Fibroblast of villous mesenchyme (primary cell): ENCODE measurements around the gene FPR1. TPM values are rescaled to one million over a fixed set of nuclear protein-coding genes. Genes with fewer than 3 reads are reported as not detected.

ENCODE experiments used
- DNase-seq: peaks from one replicate; pipeline ENCODE4 v3.0.0-alpha.2; 2010; ENCODE audit warnings: low read depth
- H3K4me3 ChIP-seq: 2 replicates; pipeline ENCODE4 v1.5.1; 2011; ENCODE audit warnings: low read depth, mild to moderate bottlenecking, low read length
- CTCF ChIP-seq: IDR thresholded peaks from 2 replicates; pipeline ENCODE4 v1.5.1; 2012; ENCODE audit warnings: low read depth, mild to moderate bottlenecking, low read length; ENCODE audit not compliant: insufficient read depth
- total RNA-seq: library from RNA; depleted of rRNA; stranded (reverse); fragments of >200 nt; gene quantifications from 2 replicates; pipeline ENCODE4 v1.2.3, GENCODE V29; 2012

The FPR1 gene
- total RNA-seq, 1 donor, result not detected

- H3K4me3 ChIP-seq, result no peak overlapping the region
- no peak for DNase-seq
- no peak for TF ChIP-seq CTCF
Measured at GRCh38 chr19:51765086-51765485, 13.4 kb upstream of the FPR1 start.

GRCh38 chr19:51761696-51762095 lies 10.0 kb upstream of the FPR1 start:
- no peak overlapping the region for H3K4me3 ChIP-seq
- no peak for TF ChIP-seq CTCF
- DNase-seq, result no peak

GRCh38 chr19:51760697-51761356 lies 9.1 kb upstream of the FPR1 start, which contains the start of gene FPR2:
TSS of gene FPR2 (plus strand) at chr19:51761180. CDS start at chr19:51768659, 7,479 bp downstream.
- TF ChIP-seq CTCF, result no peak
- H3K4me3 ChIP-seq, result no peak within 1 kb of the TSS
- DNase-seq, result no peak

- no peak for TF ChIP-seq CTCF
- DNase-seq, result no peak
- no peak overlapping the region for H3K4me3 ChIP-seq
Measured at GRCh38 chr19:51755571-51755970, 3.9 kb upstream of the FPR1 start.

- TF ChIP-seq CTCF, result no peak
Measured at GRCh38 chr19:51754770-51755169, 3.1 kb upstream of the FPR1 start.

GRCh38 chr19:51754109-51754508 lies 2.4 kb upstream of the FPR1 start:
- no peak for DNase-seq
- no peak overlapping the region for H3K4me3 ChIP-seq
- no peak for TF ChIP-seq CTCF

More at GRCh38 chr19:51754770-51755169, 3.1 kb upstream of the FPR1 start:
- DNase-seq, result no peak
- H3K4me3 ChIP-seq, result no peak overlapping the region
